Posterior cingulate gyrus (tissue), 11 donors: Measurements from ENCODE around the gene MVP.
"Not testable (repeated sequence)": the region's sequence is repeated elsewhere in the genome, so short reads cannot be mapped to it uniquely, and the experiment has no call there.

Source experiments
- DNase-seq, 10 donors: peaks; one replicate each; pipeline versions ENCODE4 v3.0.0 to v3.0.0-alpha.2; 2020 to 2021; ENCODE audit warnings: mixed read lengths in 3 of 10
- intact Hi-C: fragments of 100-400 bp; cut with DNase I; formaldehyde crosslinking; loops from one replicate; pipeline ENCODE4 v1.15.1; 2023

The MVP gene

GRCh38 chr16:29862383-29862883 is 42.2 kb downstream of the MVP start:
- intact Hi-C loops = loop anchor here (5.0 kb wide), 1 partner anchor 110 kb away; the partner anchor contains the start of gene TAOK2
- DNase-seq = peak in 5 of 10 donors; percentile 19 to 86 (median 33)

- peak; percentile 89 to 100 (median 94) for DNase-seq
- intact Hi-C loops = loop anchor here (1.0 to 5.0 kb wide), 2 partner anchors 48 to 109 kb away; partner anchors contain the start of gene TAOK2
Measured at GRCh38 chr16:29862884-29863668, 42.8 kb downstream of the MVP start, which contains the start of gene CDIPT. Gene CDIPT, minus strand, starts transcription at chr16:29863226. Its CDS starts 369 bp downstream, at chr16:29862857.

- peak in 1 of 10 donors; percentile 24 for DNase-seq
- intact Hi-C loops = loop anchor here (1.0 to 5.0 kb wide), 2 partner anchors 48 to 109 kb away; partner anchors contain the start of gene TAOK2
Measured at GRCh38 chr16:29863669-29863984, 43.4 kb downstream of the MVP start.

GRCh38 chr16:29864205-29864604 is 43.9 kb downstream of the MVP start:
- intact Hi-C loops = loop anchor here (5.0 kb wide), 1 partner anchor 108 kb away; the partner anchor contains the start of gene TAOK2
- no peak for DNase-seq

GRCh38 chr16:29868396-29869009 is 48.2 kb downstream of the MVP start:
- DNase-seq = no peak
- intact Hi-C loops = no loop called here

GRCh38 chr16:29869067-29869466 is 48.8 kb downstream of the MVP start:
- DNase-seq, intact Hi-C loops: not testable (repeated sequence)

- DNase-seq = no peak
- intact Hi-C loops = no loop called here
Measured at GRCh38 chr16:29871822-29872546, 51.7 kb downstream of the MVP start.

GRCh38 chr16:29873319-29873718 is 53.1 kb downstream of the MVP start:
- intact Hi-C loops = no loop called here
- DNase-seq = no peak

GRCh38 chr16:29875206-29875605 is 54.9 kb downstream of the MVP start:
- no peak for DNase-seq
- intact Hi-C loops = no loop called here

GRCh38 chr16:29876217-29876593 is 55.9 kb downstream of the MVP start:
- intact Hi-C loops = no loop called here
- DNase-seq = no peak

GRCh38 chr16:29876594-29877249 is 56.5 kb downstream of the MVP start:
- intact Hi-C loops = no loop called here
- no peak for DNase-seq

- intact Hi-C loops = no loop called here
- peak in 4 of 10 donors; percentile 53 to 90 (median 74) for DNase-seq
Measured at GRCh38 chr16:29877266-29877961, 57.2 kb downstream of the MVP start.

- intact Hi-C loops = no loop called here
- DNase-seq = no peak
Measured at GRCh38 chr16:29878172-29878571, 57.9 kb downstream of the MVP start.

GRCh38 chr16:29881050-29881449 is 60.8 kb downstream of the MVP start:
- DNase-seq = no peak
- intact Hi-C loops = no loop called here

GRCh38 chr16:29883987-29884386 is 63.7 kb downstream of the MVP start:
- DNase-seq = peak in 1 of 10 donors; percentile 7
- intact Hi-C loops = no loop called here

- peak in 1 of 10 donors; percentile 14 for DNase-seq
- intact Hi-C loops = not testable (repeated sequence)
Measured at GRCh38 chr16:29889372-29889771, 69.1 kb downstream of the MVP start.

GRCh38 chr16:29891525-29892457 is 71.5 kb downstream of the MVP start:
- intact Hi-C loops = no loop called here
- peak in 1 of 10 donors; percentile 33 for DNase-seq

- intact Hi-C loops = no loop called here
Measured at GRCh38 chr16:29892458-29892813, 72.2 kb downstream of the MVP start.

GRCh38 chr16:29893553-29893952 is 73.3 kb downstream of the MVP start:
- intact Hi-C loops = no loop called here
- DNase-seq = peak in 1 of 10 donors; percentile 1

More at GRCh38 chr16:29892458-29892813, 72.2 kb downstream of the MVP start:
- DNase-seq = no peak
